Measurements from ENCODE around the gene BCLAF1.

Gene BCLAF1

DNA sequence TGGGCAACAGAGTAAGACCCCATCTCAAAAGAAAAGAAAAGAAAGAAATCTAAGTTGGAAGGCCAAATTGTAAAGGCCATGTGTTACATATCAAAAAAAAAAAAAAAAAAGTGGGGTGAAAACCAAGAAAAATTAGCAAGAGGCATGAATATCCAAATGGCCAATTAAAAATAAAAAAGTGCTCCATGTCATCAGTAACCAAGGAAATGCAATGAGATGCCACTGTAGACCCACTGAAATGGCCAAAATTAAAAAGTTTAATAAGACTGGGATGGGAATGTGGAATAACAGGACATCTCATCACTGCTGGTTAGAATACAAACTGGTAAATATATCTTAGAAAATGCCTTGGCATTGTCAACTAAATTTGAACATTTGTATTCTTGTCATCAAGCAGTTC, 30.1 kb upstream of the BCLAF1 start:
- TF ChIP-seq, protein P1, sequence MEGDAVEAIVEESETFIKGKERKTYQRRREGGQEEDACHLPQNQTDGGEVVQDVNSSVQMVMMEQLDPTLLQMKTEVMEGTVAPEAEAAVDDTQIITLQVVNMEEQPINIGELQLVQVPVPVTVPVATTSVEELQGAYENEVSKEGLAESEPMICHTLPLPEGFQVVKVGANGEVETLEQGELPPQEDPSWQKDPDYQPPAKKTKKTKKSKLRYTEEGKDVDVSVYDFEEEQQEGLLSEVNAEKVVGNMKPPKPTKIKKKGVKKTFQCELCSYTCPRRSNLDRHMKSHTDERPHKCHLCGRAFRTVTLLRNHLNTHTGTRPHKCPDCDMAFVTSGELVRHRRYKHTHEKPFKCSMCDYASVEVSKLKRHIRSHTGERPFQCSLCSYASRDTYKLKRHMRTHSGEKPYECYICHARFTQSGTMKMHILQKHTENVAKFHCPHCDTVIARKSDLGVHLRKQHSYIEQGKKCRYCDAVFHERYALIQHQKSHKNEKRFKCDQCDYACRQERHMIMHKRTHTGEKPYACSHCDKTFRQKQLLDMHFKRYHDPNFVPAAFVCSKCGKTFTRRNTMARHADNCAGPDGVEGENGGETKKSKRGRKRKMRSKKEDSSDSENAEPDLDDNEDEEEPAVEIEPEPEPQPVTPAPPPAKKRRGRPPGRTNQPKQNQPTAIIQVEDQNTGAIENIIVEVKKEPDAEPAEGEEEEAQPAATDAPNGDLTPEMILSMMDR (IDR thresholded peaks at IDR 0.05): no peak

DNA sequence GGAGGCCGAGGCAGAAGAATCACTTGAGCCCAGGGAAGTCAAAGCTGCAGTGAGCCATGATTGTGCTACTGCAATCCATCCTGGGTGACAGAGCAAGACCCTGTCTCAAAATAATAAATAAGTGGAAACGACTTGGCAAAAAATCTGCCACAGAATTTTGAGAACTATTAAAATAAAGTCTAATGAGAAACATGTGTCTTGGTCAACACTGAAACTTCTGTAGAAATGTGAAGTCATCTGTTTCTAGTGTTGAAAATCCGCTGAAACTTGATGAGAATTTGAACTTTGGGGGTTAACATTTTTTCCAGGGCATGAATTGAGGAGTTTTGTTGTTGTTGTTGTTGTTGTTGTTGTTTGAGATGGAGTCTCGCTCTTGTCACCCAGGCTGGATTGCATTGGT, 29.0 kb upstream of the BCLAF1 start:
- TF ChIP-seq, protein P1 (IDR thresholded peaks at IDR 0.05): no peak

DNA sequence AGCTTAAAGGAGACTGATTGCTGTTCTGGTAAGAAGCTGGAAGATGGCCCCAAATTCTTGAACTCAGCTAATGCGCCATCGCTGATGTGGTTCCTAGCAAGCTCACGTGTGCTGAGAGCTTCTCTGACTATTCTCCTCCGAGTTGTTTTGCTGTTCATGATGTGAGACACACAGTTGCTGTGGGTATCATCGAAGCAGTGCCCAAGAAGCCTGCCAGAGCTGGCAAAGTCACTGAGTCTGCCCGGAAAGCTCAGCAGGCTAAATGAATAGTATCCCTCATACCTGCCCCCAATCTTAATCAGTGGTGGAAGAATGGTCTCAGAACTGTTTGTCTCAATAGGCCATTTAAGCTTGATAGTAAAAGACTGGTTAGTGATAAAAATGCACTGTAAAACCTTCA, 28.3 kb upstream of the BCLAF1 start:
- TF ChIP-seq, protein P1 (IDR thresholded peaks at IDR 0.05): no peak

DNA sequence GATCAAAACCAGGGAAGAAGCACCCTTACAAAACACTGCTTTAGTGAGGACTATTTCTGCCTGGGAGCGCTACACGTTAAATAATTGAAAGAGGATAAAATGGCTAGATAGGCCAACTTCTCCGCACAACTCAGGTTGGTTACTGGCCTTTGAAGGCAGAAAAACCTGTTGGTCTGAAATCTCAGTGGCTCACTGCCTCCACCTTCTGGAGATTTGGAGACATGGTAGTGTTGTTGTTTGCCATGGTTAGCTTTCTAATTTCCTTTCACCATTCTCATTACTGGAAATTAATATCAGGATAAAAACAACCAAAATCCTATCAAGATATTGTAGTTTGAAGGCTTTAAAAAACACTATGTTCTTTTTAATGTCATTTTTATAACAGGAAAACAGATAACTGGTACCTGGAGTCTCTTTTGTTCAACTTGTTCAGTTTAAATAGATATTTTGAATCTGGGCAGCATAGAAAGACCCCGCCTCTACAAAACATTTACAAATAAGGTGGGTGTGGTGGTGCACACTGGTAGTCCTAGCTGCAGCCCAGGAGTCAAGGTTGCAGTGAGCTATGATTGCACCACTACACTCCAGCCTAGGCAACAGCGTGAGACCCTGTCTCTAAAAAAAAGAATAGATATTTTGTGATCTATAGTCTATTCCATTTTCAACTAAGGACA, 27.5 kb upstream of the BCLAF1 start:
- TF ChIP-seq, protein P1 (IDR thresholded peaks at IDR 0.05): peak; percentile 81

DNA sequence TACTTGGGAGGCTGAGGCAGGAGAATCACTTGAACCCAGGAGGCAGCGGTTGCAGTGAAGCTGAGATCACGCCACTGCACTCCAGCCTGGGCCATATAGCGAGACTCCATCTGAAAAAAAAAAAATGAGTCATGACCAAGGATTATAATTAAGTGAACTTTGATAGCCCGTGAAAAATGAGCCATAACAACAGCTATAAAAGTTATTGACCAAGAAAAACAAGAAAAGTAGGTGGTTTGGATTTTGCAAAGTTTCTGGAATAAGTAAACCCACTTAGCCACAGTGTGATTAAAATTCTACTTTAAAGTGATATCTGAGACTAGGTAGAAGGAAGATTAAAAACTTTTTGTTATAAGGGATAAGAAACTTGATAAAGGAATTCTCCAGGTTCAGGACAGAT, 25.9 kb upstream of the BCLAF1 start:
- TF ChIP-seq, protein P1 (IDR thresholded peaks at IDR 0.05): no peak

DNA sequence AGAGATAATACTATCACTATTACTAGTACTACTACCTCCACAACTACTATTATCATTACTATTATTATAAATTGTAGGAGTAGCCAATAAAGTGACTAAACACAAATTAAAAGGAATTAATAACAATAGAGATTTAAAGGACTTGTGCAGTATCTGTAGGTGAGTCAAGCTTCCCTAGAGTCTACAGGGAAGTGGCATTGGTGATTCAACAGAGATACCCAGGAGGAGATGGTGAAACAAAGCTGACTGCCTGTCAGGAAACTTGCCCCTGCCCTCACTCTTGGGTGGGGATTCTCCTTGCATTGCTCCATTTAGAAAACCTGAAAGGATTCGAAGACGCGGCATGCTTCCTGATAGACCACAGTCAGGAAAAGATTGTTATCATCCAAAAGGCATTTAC, 23.3 kb upstream of the BCLAF1 start:
- TF ChIP-seq, protein P1 (IDR thresholded peaks at IDR 0.05): no peak

DNA sequence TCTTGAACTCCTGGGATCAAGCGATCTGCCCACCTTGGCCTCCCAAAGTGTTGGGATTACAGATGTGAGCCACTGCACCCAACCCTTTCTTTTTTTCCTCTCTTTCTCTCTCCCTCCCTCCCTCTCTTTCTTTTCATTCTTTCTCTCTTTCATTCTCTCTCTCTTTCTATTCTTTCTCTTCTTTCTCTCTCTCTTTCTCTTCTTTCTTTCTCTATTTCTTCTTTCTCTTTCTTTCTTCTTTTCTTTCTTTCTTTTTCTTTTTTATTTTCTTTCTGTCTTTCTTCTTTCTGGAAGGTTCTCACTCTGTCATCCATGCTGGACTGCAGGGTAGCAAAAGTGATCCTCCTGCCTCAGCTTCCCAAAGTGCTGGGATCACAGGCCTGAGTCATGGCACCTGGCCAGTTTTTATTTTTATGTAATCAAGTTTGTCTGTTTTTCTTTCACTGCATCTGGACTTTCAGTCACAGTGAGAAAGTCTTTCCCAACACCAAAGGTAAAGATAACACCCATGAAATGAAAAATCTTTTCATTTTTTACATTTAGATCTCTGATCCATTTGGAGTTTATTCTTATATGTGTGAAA, 20.2 kb upstream of the BCLAF1 start:
- TF ChIP-seq, protein P1 (IDR thresholded peaks at IDR 0.05): no peak

Data from LNCAP (cell line).